Measurements from ENCODE around the gene TAF11L5.
"Not testable (repeated sequence)": the region's sequence is repeated elsewhere in the genome, so short reads cannot be mapped to it uniquely, and the experiment has no call there.

The TAF11L5 gene

DNA sequence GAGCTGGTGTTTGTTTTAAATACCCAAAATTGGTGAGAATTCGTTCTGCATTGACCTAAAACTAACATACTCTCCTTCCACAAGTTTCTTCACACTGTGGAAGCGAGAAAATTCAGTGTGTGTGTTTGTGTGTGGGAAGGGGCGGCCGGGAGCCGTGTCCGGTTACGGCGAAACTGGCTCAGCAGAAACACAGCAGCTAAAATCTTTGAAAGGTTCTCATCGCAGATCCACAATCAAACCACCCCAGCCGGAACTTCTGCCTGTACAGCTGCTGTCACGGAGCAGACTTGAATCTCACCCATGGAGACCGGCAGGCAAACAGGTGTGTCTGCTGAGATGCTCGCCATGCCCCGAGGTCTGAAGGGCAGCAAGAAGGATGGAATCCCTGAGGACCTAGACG is at the start of gene TAF11L5:
Gene TAF11L5 (plus strand): TSS at position 301 of the 400 bp plus-strand sequence.
- not testable (repeated sequence) for DNase-seq

DNA sequence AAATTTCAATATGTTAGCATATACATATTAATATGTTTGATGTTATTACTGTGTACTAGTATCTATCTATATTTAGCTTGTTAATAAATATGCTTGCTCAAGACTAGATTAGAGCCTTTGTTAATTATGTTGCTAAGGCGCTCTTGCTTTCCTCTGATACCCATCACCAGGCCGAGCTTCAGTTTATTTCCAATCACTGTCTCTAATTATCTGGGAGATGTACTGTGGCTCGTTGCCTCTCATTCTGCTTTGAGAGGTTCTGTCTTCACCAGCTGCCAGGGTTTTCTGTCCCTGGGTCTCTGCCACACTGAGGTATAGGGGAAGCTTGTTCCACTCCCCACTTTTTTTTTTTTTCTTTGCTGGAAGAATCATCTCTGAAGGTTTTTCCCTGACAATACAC is 48.0 kb upstream of the TAF11L5 start:
- peak; percentile 19 to 77 for DNase-seq

GRCh38 chr5:17477573-17478265 is 47.3 kb upstream of the TAF11L5 start:
- peak; percentile 48 to 83 for DNase-seq

DNA sequence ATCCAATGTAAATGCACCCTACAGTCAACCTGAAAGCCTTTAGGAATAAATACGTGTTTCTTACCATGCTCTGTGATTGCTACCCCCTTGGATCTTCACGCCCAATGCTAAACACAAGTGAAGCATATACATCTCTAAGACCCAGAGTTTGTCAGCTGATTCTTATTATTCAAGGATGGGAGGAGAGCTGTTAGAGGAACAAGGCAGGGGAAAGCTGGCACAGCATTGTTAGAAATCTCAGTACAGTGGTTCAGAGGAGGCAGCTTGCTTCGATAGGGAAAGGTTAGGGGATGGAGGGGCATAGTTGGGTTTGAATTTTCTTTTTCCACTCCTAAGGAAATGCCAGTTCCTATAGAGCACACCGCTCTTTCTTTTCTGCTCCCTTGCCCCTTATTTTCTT is 43.7 kb upstream of the TAF11L5 start:
- DNase-seq = no peak

DNA sequence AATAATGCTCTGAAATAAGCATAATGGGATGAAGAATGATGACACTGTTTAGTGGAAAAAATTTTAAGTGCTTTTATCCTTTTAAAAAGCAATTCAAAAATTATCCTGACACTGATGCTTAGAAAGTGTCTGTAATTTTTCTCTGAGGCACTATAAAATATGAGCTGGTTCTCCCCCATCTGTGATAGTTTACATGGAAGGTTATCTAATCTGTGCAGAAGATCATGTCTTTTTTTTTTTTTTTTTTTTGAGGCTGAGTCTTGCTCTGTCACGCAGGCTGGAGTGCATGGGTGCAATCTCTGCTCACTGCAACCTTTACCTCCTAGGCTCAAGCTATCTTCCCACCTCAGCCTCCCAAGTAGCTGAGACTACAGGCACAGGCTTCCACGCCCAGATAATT is 42.2 kb upstream of the TAF11L5 start:
- DNase-seq = peak in 1 of 2 experiments; percentile 47

GRCh38 chr5:17486464-17487173 is 38.4 kb upstream of the TAF11L5 start:
- DNase-seq = not testable (repeated sequence)

- DNase-seq = no peak
Observed at GRCh38 chr5:17487174-17487512, 37.9 kb upstream of the TAF11L5 start.

DNA sequence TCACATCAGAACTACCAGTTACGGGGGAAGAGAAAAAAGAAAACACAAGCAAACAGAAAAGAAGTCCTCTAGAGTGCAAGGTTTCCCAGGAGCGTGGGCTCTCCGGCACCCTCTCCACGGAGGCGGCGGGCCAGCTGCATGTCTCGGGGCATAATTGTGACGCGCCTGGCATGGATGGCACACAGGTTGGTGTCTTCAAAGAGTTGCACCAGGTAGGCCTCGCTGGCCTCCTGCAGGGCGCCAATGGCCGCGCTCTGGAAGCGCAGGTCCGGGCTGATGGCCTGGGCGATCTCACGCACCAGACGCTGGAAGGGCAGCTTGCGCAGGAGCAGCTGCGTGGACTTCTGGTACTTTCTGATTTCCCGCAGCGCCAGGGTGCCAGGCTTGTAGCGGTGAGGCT is 33.8 kb upstream of the TAF11L5 start:
- not testable (repeated sequence) for DNase-seq

GRCh38 chr5:17492770-17493169 is 32.3 kb upstream of the TAF11L5 start:
- no peak for DNase-seq

GRCh38 chr5:17497446-17497845 is 27.6 kb upstream of the TAF11L5 start:
- no peak for DNase-seq

DNA sequence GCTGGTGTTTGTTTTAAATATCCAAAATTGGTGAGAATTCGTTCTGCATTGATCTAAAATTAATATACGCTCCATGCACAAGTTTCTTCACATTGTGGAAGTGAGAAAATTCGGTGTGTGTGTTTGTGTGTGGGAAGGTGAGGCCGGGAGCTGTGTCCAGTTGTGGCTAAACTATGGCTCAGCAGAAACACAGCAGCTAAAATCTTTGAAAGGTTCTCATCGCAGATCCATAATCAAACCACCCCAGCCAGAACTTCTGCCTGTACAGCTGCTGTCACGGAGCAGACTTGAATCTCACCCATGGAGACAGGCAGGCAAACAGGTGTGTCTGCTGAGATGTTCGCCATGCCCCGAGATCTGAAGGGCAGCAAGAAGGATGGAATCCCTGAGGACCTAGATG is 27.1 kb upstream of the TAF11L5 start, which contains the start of gene TAF11L2:
Gene TAF11L2 (plus strand): TSS at position 301 of the 400 bp plus-strand sequence.
- DNase-seq = not testable (repeated sequence)

DNA sequence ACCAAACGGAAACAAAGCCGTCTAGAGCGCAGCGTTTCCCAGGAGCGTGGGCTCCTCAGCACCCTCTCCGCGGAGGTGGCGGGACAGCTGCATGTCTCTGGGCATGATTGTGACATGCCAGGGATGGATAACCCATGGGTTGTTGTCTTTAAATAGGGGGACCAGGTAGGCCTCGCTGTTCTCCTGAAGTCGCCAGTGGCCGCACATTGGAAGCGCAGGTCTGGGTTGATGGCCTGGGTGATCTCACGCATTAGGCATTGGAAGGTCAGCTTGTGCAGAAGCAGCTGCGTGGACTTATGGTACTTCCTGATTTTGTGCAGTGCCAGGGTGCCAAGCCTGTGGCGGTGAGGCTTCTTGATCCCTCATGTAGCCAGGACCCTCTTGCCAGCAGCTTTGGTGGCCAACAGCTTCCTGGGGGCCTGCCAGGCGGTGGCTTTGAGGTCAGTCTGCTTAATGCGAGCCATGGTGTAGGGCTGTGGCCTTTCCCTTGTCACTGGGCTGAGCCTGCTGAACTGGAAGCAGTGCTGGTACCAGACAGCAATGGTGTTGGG is 13.2 kb upstream of the TAF11L5 start:
- DNase-seq = no peak

GRCh38 chr5:17517526-17517925 is 7.5 kb upstream of the TAF11L5 start:
- DNase-seq = not testable (repeated sequence)

DNA sequence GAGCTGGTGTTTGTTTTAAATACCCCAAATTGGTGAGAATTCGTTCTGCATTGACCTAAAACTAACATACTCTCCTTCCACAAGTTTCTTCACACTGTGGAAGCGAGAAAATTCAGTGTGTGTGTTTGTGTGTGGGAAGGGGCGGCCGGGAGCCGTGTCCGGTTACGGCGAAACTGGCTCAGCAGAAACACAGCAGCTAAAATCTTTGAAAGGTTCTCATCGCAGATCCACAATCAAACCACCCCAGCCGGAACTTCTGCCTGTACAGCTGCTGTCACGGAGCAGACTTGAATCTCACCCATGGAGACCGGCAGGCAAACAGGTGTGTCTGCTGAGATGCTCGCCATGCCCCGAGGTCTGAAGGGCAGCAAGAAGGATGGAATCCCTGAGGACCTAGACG is 7.0 kb upstream of the TAF11L5 start, which contains the start of gene TAF11L3:
Gene TAF11L3 (plus strand): TSS at position 301 of the 400 bp plus-strand sequence.
- not testable (repeated sequence) for DNase-seq

DNA sequence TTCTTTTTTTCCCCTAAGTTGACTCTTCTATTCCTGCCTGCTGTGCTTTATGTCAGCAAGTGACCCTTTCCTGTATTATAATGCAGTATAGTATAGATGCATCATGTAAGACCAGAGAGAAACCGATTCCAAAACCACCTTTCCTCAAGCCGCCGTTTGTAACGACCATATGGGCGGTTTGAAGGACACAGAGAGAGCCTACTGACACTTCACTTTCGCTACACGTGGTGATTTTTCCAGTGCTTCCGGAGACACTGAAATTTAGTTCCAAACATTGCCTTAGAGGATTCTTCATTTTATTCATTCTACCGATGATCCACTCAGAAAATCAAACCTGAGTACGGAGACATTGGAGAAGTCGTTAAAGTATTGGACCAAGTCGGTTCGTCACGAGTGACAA is 5.5 kb upstream of the TAF11L5 start:
- not testable (repeated sequence) for DNase-seq

GRCh38 chr5:17521501-17521900 is 3.5 kb upstream of the TAF11L5 start, which contains the start of gene TAF11L4:
TSS of gene TAF11L4 (plus strand) at chr5:17521801.
- not testable (repeated sequence) for DNase-seq

DNA sequence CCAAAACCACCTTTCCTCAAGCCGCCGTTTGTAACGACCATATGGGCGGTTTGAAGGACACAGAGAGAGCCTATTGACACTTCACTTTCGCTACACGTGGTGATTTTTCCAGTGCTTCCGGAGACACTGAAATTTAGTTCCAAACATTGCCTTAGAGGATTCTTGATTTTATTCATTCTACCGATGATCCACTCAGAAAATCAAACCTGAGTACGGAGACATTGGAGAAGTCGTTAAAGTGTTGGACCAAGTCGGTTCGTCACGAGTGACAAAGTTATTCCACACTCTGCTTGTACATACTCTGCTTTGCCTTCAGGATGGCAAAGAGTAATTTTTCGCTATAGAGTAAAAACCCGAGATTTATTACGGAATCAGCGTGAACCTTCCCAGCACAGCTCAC is 1.5 kb downstream of the TAF11L5 start:
- not testable (repeated sequence) for DNase-seq

GRCh38 chr5:17528369-17528768 is 3.3 kb downstream of the TAF11L5 start, which contains the start of gene TAF11L6:
TSS of gene TAF11L6 (plus strand) at chr5:17528669.
- not testable (repeated sequence) for DNase-seq

Measured in NCI-H524 (cell line).